Tibial nerve (tissue), 4 donors: ENCODE results near the gene FARP1.
A peak's percentile ranks its signal among the peaks of the same experiment; 100 is the strongest.

Experiments
- CTCF ChIP-seq, 5 experiments: fragments of 200-600 bp in 3 of 5; fragments of 450-650 bp in 2 of 5; sonication (generic) in 3 of 5; IDR thresholded peaks; one replicate each; pipeline ENCODE4 v1.5.1; 2016 to 2019; ENCODE audit warnings: antibody characterized with exemption in 5 of 5, mild to moderate bottlenecking in 3 of 5, moderate library complexity in 2 of 5
- EP300 ChIP-seq, 2 donors: sonication (generic); formaldehyde crosslinking; IDR thresholded peaks; one replicate each; pipeline ENCODE4 v1.6.1; 2017; ENCODE audit warnings: antibody characterized with exemption in 2 of 2, mild to moderate bottlenecking in 1 of 2

GRCh38 chr13:98466634-98467236, 323.8 kb downstream of the FARP1 start:
- TF ChIP-seq CTCF (IDR thresholded peaks at IDR 0.05): peak; percentile 29 to 57 (median 40)
- no peak for TF ChIP-seq EP300 (IDR thresholded peaks at IDR 0.05)
